OCI-LY7 (cell line): Measurements from ENCODE around the gene STPG4. TPM values are rescaled to one million over a fixed set of nuclear protein-coding genes. Genes with fewer than 3 reads are reported as not detected.

Experiments used
- BruUV-seq: library from RNA; stranded (reverse); fragments of 400-500 nt; replicated peaks from 2 replicates; lab custom pipeline; 2021; lab: Mats Ljungman, UMichigan
- CTCF ChIA-PET: fragments of 300-600 bp; sonication (Branson Sonifier 250); formaldehyde crosslinking; loops from one replicate; lab custom pipeline; 2022; ENCODE audit warnings: antibody characterized with exemption; ENCODE audit not compliant: unreplicated experiment; lab: Charles Lee
- POLR2A ChIA-PET: fragments of 300-600 bp; sonication (Branson Sonifier 250); formaldehyde crosslinking; loops from one replicate; lab custom pipeline; 2022; ENCODE audit warnings: antibody characterized with exemption; lab: Charles Lee
- DNase-seq: peaks from one replicate; pipeline ENCODE4 v3.0.0-alpha.2; 2015; ENCODE audit warnings: low spot score
- H2AFZ ChIP-seq: fragments of 200-600 bp; sonication (generic), shearing (Covaris generic); 2 replicates; pipeline ENCODE4 v1.6.1; 2014; ENCODE audit warnings: mild to moderate bottlenecking, antibody characterized with exemption, low read length, moderate library complexity
- H3K27ac ChIP-seq: fragments of 200-600 bp; sonication (generic); 2 replicates; pipeline ENCODE4 v1.5.1; 2014; ENCODE audit warnings: mixed run types, low read depth, mild to moderate bottlenecking, moderate library complexity, low read length, inconsistent platforms; ENCODE audit not compliant: poor library complexity, severe bottlenecking
- H3K36me3 ChIP-seq: fragments of 200-600 bp; sonication (generic); 2 replicates; pipeline ENCODE4 v1.6.1; 2014; ENCODE audit warnings: mild to moderate bottlenecking, antibody characterized with exemption, low read length, moderate library complexity, mixed read lengths; ENCODE audit not compliant: insufficient read depth
- H3K4me1 ChIP-seq: fragments of 200-600 bp; sonication (generic); 2 replicates; pipeline ENCODE4 v1.5.1; 2014; ENCODE audit warnings: mild to moderate bottlenecking, low read length; ENCODE audit not compliant: insufficient read depth, poor library complexity, severe bottlenecking
- H3K4me2 ChIP-seq: fragments of 200-600 bp; sonication (generic); 2 replicates; pipeline ENCODE4 v1.6.1; 2014; ENCODE audit warnings: mild to moderate bottlenecking, low read length
- H3K4me3 ChIP-seq: fragments of 200-600 bp; sonication (generic); 2 replicates; pipeline ENCODE4 v1.5.1; 2014; ENCODE audit warnings: mild to moderate bottlenecking, low read depth, low read length; ENCODE audit not compliant: poor library complexity, severe bottlenecking
- H3K79me2 ChIP-seq: fragments of 200-600 bp; sonication (generic); 2 replicates; pipeline ENCODE4 v1.6.1; 2016; ENCODE audit warnings: low read depth, mild to moderate bottlenecking, low read length, moderate library complexity, mixed read lengths; ENCODE audit not compliant: insufficient read depth
- H3K9me2 ChIP-seq: fragments of 200-600 bp; sonication (generic); 2 replicates; pipeline ENCODE4 v1.6.1; 2016; ENCODE audit warnings: mild to moderate bottlenecking, low read length, mixed read lengths; ENCODE audit not compliant: insufficient read depth
- H3K9me3 ChIP-seq: fragments of 200-600 bp; sonication (generic); 2 replicates; pipeline ENCODE4 v1.6.1; 2014; ENCODE audit warnings: mild to moderate bottlenecking, mixed run types, low read length, mixed read lengths
- H4K20me1 ChIP-seq: fragments of 200-600 bp; sonication (generic); 2 replicates; pipeline ENCODE4 v1.6.1; 2014; ENCODE audit warnings: mild to moderate bottlenecking, antibody characterized with exemption, low read length, moderate library complexity, mixed read lengths; ENCODE audit not compliant: insufficient read depth
- CTCF ChIP-seq: fragments of 200-600 bp; sonication (generic); conservative IDR thresholded peaks from 2 replicates; pipeline ENCODE4 v1.5.1; 2014; ENCODE audit warnings: mild to moderate bottlenecking, antibody characterized with exemption, low read length, moderate library complexity, mixed read lengths
- EZH2phosphoT487 ChIP-seq: fragments of 200-600 bp; sonication (generic); IDR thresholded peaks from 2 replicates; pipeline ENCODE4 v1.6.1; 2018; ENCODE audit warnings: low read depth, borderline replicate concordance, mild to moderate bottlenecking, mixed run types, antibody characterized with exemption, low read length, moderate library complexity, mixed read lengths
- intact Hi-C: fragments of 100-400 bp; cut with micrococcal nuclease; formaldehyde crosslinking; loops from one replicate; pipeline ENCODE4 v1.10.0; 2022; ENCODE audit not compliant: unreplicated experiment
- total RNA-seq, 2 experiments: library from RNA; depleted of rRNA in 1 of 2; stranded (reverse); fragments of >200 nt in 1 of 2; shearing (Covaris generic) in 1 of 2; gene quantifications; 2 replicates each; pipeline ENCODE4 v1.2.3, GENCODE V29; 2014 to 2022

The STPG4 gene
- total RNA-seq, 2 experiments from 2014 or later, result 0.68 TPM; not detected in 1

DNA sequence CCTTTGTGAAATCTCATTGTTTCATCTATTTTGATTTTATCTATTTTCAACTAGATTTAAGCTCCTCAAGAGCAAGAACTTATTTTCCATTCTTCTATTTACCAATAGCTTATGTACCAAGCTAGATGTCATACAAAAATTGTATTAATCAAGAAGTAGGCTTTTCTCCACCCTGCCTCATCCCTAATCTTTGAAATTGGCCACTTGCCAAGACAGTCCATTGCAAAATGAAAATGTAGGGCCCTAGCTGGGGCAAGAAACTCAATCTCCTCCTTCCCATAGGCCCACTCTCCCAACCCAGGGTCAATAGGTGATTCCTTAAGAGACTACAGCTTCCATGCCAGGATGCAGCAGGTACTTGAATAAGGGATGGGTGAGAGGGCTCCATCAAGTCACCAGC is 39.3 kb upstream of the STPG4 start:
- Histone ChIP-seq H3K36me3 (no peaks in the 10 kb centered on the region), H3K9me2 (no peaks in the 10 kb centered on the region), H3K9me3 (no peaks in the 10 kb centered on the region), H3K4me3 (no peak overlapping the region), H2AFZ (no peak overlapping the region), H3K79me2 (no peaks in the 10 kb centered on the region), H3K4me1 (no peaks in the 10 kb centered on the region), H3K4me2 (no peak overlapping the region), H4K20me1 (no peaks in the 10 kb centered on the region), H3K27ac (no peak overlapping the region)
- TF ChIP-seq EZH2phosphoT487 (no peak), CTCF (no peak)
- ChIA-PET POLR2A (interaction anchor here (0.7 to 1.8 kb wide), 3 partner anchors 13 to 31 kb away, joined by 3 to 6 read pairs (median 3); no protein-coding TSS in a partner anchor), CTCF (interaction anchor here (0.5 kb wide), 1 partner anchor 15 kb away, joined by 3 read pairs; no protein-coding TSS in a partner anchor)
- intact Hi-C loops, result no loop called here
- no TSS peak for BruUV-seq
- DNase-seq, result no peak

- no peaks in the 10 kb centered on the region for H4K20me1 ChIP-seq
- no peak for DNase-seq
- no TSS peak for BruUV-seq
- no peak overlapping the region for H2AFZ ChIP-seq
- H3K36me3 ChIP-seq, result no peaks in the 10 kb centered on the region
- no peaks in the 10 kb centered on the region for H3K9me2 ChIP-seq
- no peaks in the 10 kb centered on the region for H3K4me1 ChIP-seq
- intact Hi-C loops, result no loop called here
- no peak overlapping the region for H3K4me3 ChIP-seq
- H3K27ac ChIP-seq, result no peak overlapping the region
- no peak overlapping the region for H3K4me2 ChIP-seq
- ChIA-PET CTCF (no interaction called here), POLR2A (interaction anchor here (1.5 kb wide), 1 partner anchor 30 kb away, joined by 3 read pairs; no protein-coding TSS in a partner anchor)
- TF ChIP-seq EZH2phosphoT487 (no peak), CTCF (no peak)
- H3K79me2 ChIP-seq, result no peaks in the 10 kb centered on the region
- no peaks in the 10 kb centered on the region for H3K9me3 ChIP-seq
Observed at GRCh38 chr2:47193607-47194006, 38.5 kb upstream of the STPG4 start.

- Histone ChIP-seq H3K4me3 (no peak overlapping the region), H3K4me2 (no peak overlapping the region), H4K20me1 (no peaks in the 10 kb centered on the region), H3K9me3 (no peaks in the 10 kb centered on the region), H2AFZ (no peak overlapping the region), H3K79me2 (no peaks in the 10 kb centered on the region), H3K36me3 (no peaks in the 10 kb centered on the region), H3K27ac (no peak overlapping the region), H3K4me1 (no peaks in the 10 kb centered on the region), H3K9me2 (no peaks in the 10 kb centered on the region)
- intact Hi-C loops, result no loop called here
- no TSS peak for BruUV-seq
- no peak for DNase-seq
- no peak for TF ChIP-seq CTCF
- TF ChIP-seq EZH2phosphoT487, result no peak
- ChIA-PET CTCF (no interaction called here), POLR2A (interaction anchor here (0.6 kb wide), 1 partner anchor 218 kb away, joined by 3 read pairs; no protein-coding TSS in a partner anchor)
Observed at GRCh38 chr2:47190188-47190881, 35.2 kb upstream of the STPG4 start.
